ENCODE measurements around the gene ZNF827.

The ZNF827 gene

GRCh38 chr4:145774473-145774872 lies 164.2 kb downstream of the ZNF827 start:
- peaks cover 71% of the 10 kb centered on the region for H3K36me3 Mint-ChIP-seq (ENCODE audit: low read depth)
- H3K9me3 Mint-ChIP-seq, result no peaks in the 10 kb centered on the region
- H3K4me3 Mint-ChIP-seq, result no peak overlapping the region
- peak overlapping the region; percentile 56 for H3K27ac Mint-ChIP-seq
- no peaks in the 10 kb centered on the region for H3K27me3 Mint-ChIP-seq
- H3K4me1 Mint-ChIP-seq (ENCODE audit: low read depth), result peaks cover 15% of the 10 kb centered on the region

- H3K36me3 Mint-ChIP-seq (ENCODE audit: low read depth), result peaks cover 71% of the 10 kb centered on the region
- peak overlapping the region; percentile 65 for H3K27ac Mint-ChIP-seq
- H3K4me3 Mint-ChIP-seq, result no peak overlapping the region
- peaks cover 15% of the 10 kb centered on the region for H3K4me1 Mint-ChIP-seq (ENCODE audit: low read depth)
- H3K9me3 Mint-ChIP-seq, result no peaks in the 10 kb centered on the region
- no peaks in the 10 kb centered on the region for H3K27me3 Mint-ChIP-seq
Measured at GRCh38 chr4:145773581-145774234, 164.9 kb downstream of the ZNF827 start.

GRCh38 chr4:145772347-145772746 lies 166.3 kb downstream of the ZNF827 start:
- Mint-ChIP-seq H3K4me3 (no peak overlapping the region), H3K27ac (no peak overlapping the region), H3K4me1 (ENCODE audit: low read depth) (peaks cover 19% of the 10 kb centered on the region), H3K27me3 (no peaks in the 10 kb centered on the region), H3K9me3 (no peaks in the 10 kb centered on the region), H3K36me3 (ENCODE audit: low read depth) (peaks cover 74% of the 10 kb centered on the region)

GRCh38 chr4:145770124-145770523 lies 168.5 kb downstream of the ZNF827 start:
- Mint-ChIP-seq H3K27me3 (no peaks in the 10 kb centered on the region), H3K27ac (no peak overlapping the region), H3K4me1 (ENCODE audit: low read depth) (peaks cover 30% of the 10 kb centered on the region), H3K9me3 (no peaks in the 10 kb centered on the region), H3K36me3 (ENCODE audit: low read depth) (peaks cover 82% of the 10 kb centered on the region), H3K4me3 (no peak overlapping the region)

- H3K36me3 Mint-ChIP-seq (ENCODE audit: low read depth), result peaks cover 85% of the 10 kb centered on the region
- H3K27me3 Mint-ChIP-seq, result no peaks in the 10 kb centered on the region
- no peaks in the 10 kb centered on the region for H3K9me3 Mint-ChIP-seq
- no peak overlapping the region for H3K4me3 Mint-ChIP-seq
- no peak overlapping the region for H3K27ac Mint-ChIP-seq
- peaks cover 30% of the 10 kb centered on the region for H3K4me1 Mint-ChIP-seq (ENCODE audit: low read depth)
Measured at GRCh38 chr4:145769450-145770037, 169.1 kb downstream of the ZNF827 start.

GRCh38 chr4:145766273-145766672 lies 172.3 kb downstream of the ZNF827 start:
- peaks cover 16% of the 10 kb centered on the region for H3K4me1 Mint-ChIP-seq (ENCODE audit: low read depth)
- no peak overlapping the region for H3K4me3 Mint-ChIP-seq
- H3K9me3 Mint-ChIP-seq, result no peaks in the 10 kb centered on the region
- peak overlapping the region; percentile 47 for H3K27ac Mint-ChIP-seq
- H3K36me3 Mint-ChIP-seq (ENCODE audit: low read depth), result peaks cover 81% of the 10 kb centered on the region
- H3K27me3 Mint-ChIP-seq, result no peaks in the 10 kb centered on the region

- Mint-ChIP-seq H3K27me3 (no peaks in the 10 kb centered on the region), H3K27ac (no peak overlapping the region), H3K36me3 (ENCODE audit: low read depth) (peaks cover 87% of the 10 kb centered on the region), H3K9me3 (no peaks in the 10 kb centered on the region), H3K4me1 (ENCODE audit: low read depth) (peaks cover 36% of the 10 kb centered on the region), H3K4me3 (no peak overlapping the region)
Measured at GRCh38 chr4:145763399-145763798, 175.2 kb downstream of the ZNF827 start.

- Mint-ChIP-seq H3K27me3 (no peaks in the 10 kb centered on the region), H3K36me3 (ENCODE audit: low read depth) (peaks cover 87% of the 10 kb centered on the region), H3K9me3 (no peaks in the 10 kb centered on the region), H3K4me1 (ENCODE audit: low read depth) (peaks cover 38% of the 10 kb centered on the region), H3K27ac (no peak overlapping the region), H3K4me3 (no peak overlapping the region)
Measured at GRCh38 chr4:145762719-145763118, 175.9 kb downstream of the ZNF827 start.

GRCh38 chr4:145760961-145761929 lies 177.4 kb downstream of the ZNF827 start:
- no peaks in the 10 kb centered on the region for H3K9me3 Mint-ChIP-seq
- peaks cover 75% of the 10 kb centered on the region for H3K36me3 Mint-ChIP-seq (ENCODE audit: low read depth)
- no peak overlapping the region for H3K4me3 Mint-ChIP-seq
- no peaks in the 10 kb centered on the region for H3K27me3 Mint-ChIP-seq
- H3K4me1 Mint-ChIP-seq (ENCODE audit: low read depth), result peaks cover 35% of the 10 kb centered on the region
- H3K27ac Mint-ChIP-seq, result peak overlapping the region; percentile 50

- H3K9me3 Mint-ChIP-seq, result no peaks in the 10 kb centered on the region
- H3K27me3 Mint-ChIP-seq, result no peaks in the 10 kb centered on the region
- H3K4me1 Mint-ChIP-seq (ENCODE audit: low read depth), result peaks cover 45% of the 10 kb centered on the region
- H3K36me3 Mint-ChIP-seq (ENCODE audit: low read depth), result peaks cover 64% of the 10 kb centered on the region
- peak overlapping the region; percentile 70 for H3K27ac Mint-ChIP-seq
- H3K4me3 Mint-ChIP-seq, result no peak overlapping the region
Measured at GRCh38 chr4:145760176-145760575, 178.4 kb downstream of the ZNF827 start.

GRCh38 chr4:145757188-145757587 lies 181.4 kb downstream of the ZNF827 start:
- peaks cover 48% of the 10 kb centered on the region for H3K4me1 Mint-ChIP-seq (ENCODE audit: low read depth)
- no peaks in the 10 kb centered on the region for H3K9me3 Mint-ChIP-seq
- H3K27ac Mint-ChIP-seq, result peak overlapping the region; percentile 92
- H3K4me3 Mint-ChIP-seq, result no peak overlapping the region
- H3K36me3 Mint-ChIP-seq (ENCODE audit: low read depth), result peaks cover 42% of the 10 kb centered on the region
- H3K27me3 Mint-ChIP-seq, result no peaks in the 10 kb centered on the region

GRCh38 chr4:145756244-145756643 lies 182.4 kb downstream of the ZNF827 start:
- H3K36me3 Mint-ChIP-seq (ENCODE audit: low read depth), result peaks cover 36% of the 10 kb centered on the region
- peaks cover 48% of the 10 kb centered on the region for H3K4me1 Mint-ChIP-seq (ENCODE audit: low read depth)
- peak overlapping the region; percentile 92 for H3K27ac Mint-ChIP-seq
- H3K9me3 Mint-ChIP-seq, result no peaks in the 10 kb centered on the region
- H3K4me3 Mint-ChIP-seq, result no peak overlapping the region
- H3K27me3 Mint-ChIP-seq, result peaks cover 5% of the 10 kb centered on the region

GRCh38 chr4:145755802-145756201 lies 182.8 kb downstream of the ZNF827 start:
- Mint-ChIP-seq H3K4me1 (ENCODE audit: low read depth) (peaks cover 48% of the 10 kb centered on the region), H3K9me3 (no peaks in the 10 kb centered on the region), H3K4me3 (no peak overlapping the region), H3K27me3 (peaks cover 10% of the 10 kb centered on the region), H3K36me3 (ENCODE audit: low read depth) (peaks cover 32% of the 10 kb centered on the region), H3K27ac (peak overlapping the region; percentile 92)

GRCh38 chr4:145743641-145744040 lies 195.0 kb downstream of the ZNF827 start:
- Mint-ChIP-seq H3K4me3 (no peak overlapping the region), H3K36me3 (ENCODE audit: low read depth) (no peaks in the 10 kb centered on the region), H3K9me3 (peaks cover 14% of the 10 kb centered on the region), H3K27me3 (peaks cover 60% of the 10 kb centered on the region), H3K27ac (no peak overlapping the region), H3K4me1 (ENCODE audit: low read depth) (no peaks in the 10 kb centered on the region)

GRCh38 chr4:145740806-145741205 lies 197.8 kb downstream of the ZNF827 start:
- H3K36me3 Mint-ChIP-seq (ENCODE audit: low read depth), result no peaks in the 10 kb centered on the region
- H3K27me3 Mint-ChIP-seq, result peaks cover 33% of the 10 kb centered on the region
- H3K9me3 Mint-ChIP-seq, result peaks cover 5% of the 10 kb centered on the region
- no peak overlapping the region for H3K27ac Mint-ChIP-seq
- no peaks in the 10 kb centered on the region for H3K4me1 Mint-ChIP-seq (ENCODE audit: low read depth)
- no peak overlapping the region for H3K4me3 Mint-ChIP-seq
